H1 (cell line): ENCODE results near the gene ZBTB7B. TPM values are rescaled to one million over a fixed set of nuclear protein-coding genes. Genes with fewer than 3 reads are reported as not detected.

ENCODE experiments used
- CTCF ChIA-PET: fragments of 300-600 bp; sonication (Branson Sonifier 250); formaldehyde crosslinking; loops from one replicate; lab custom pipeline; 2021; ENCODE audit not compliant: partially characterized antibody; lab: Charles Lee
- POLR2A ChIA-PET: fragments of 300-600 bp; sonication (Branson Sonifier 250); formaldehyde crosslinking; loops from one replicate; lab custom pipeline; 2021; ENCODE audit warnings: inconsistent platforms; ENCODE audit not compliant: partially characterized antibody; lab: Charles Lee
- DNase-seq, 2 experiments: peaks; one replicate each; pipeline versions ENCODE4 v3.0.0 to v3.0.0-alpha.2; 2010 to 2022; ENCODE audit warnings: low spot score in 2 of 2, low read depth in 1 of 2, mixed read lengths in 1 of 2
- FAIRE-seq: peaks from 2 replicates; lab custom pipeline; 2011; peaks lifted over from hg19 to GRCh38; lab: Jason Lieb, UNC
- H2AFZ ChIP-seq: 2 replicates; pipeline ENCODE4 v1.8.1; 2012; ENCODE audit warnings: low read length, inconsistent platforms
- H2AK5ac ChIP-seq: 2 replicates; pipeline ENCODE4 v1.6.1; 2013; ENCODE audit warnings: low read depth, low read length
- H2BK120ac ChIP-seq: replicated peaks from 2 replicates; pipeline ENCODE3; 2013; ENCODE audit warnings: low read depth, low read length, inconsistent platforms
- H2BK12ac ChIP-seq: 2 replicates; pipeline ENCODE4 v1.6.1; 2013; ENCODE audit warnings: low read depth, low read length
- H2BK15ac ChIP-seq: 2 replicates; pipeline ENCODE4 v1.6.1; 2013; ENCODE audit warnings: low read length
- H2BK20ac ChIP-seq: 2 replicates; pipeline ENCODE4 v1.6.1; 2013; ENCODE audit warnings: low read length
- H2BK5ac ChIP-seq: 2 replicates; pipeline ENCODE4 v1.6.1; 2013; ENCODE audit warnings: low read depth, low read length
- H3K14ac ChIP-seq: 2 replicates; pipeline ENCODE4 v1.6.1; 2013; ENCODE audit warnings: inconsistent platforms; ENCODE audit not compliant: insufficient read length
- H3K18ac ChIP-seq: 2 replicates; pipeline ENCODE4 v1.6.1; 2013; ENCODE audit warnings: low read length; ENCODE audit errors: extremely low read depth
- H3K23ac ChIP-seq: 2 replicates; pipeline ENCODE4 v1.6.1; 2013; ENCODE audit warnings: inconsistent platforms; ENCODE audit not compliant: insufficient read length
- H3K23me2 ChIP-seq: 2 replicates; pipeline ENCODE4 v1.6.1; 2013; ENCODE audit warnings: low read depth, low read length
- H3K27ac ChIP-seq: 2 replicates; pipeline ENCODE4 v1.6.1; 2011; ENCODE audit warnings: low read depth, low read length, inconsistent platforms
- H3K27me3 ChIP-seq, 4 experiments: replicated peaks in 1 of 4; 1 replicate in 1 of 4; 2 replicates in 3 of 4; pipeline versions ENCODE4 v1.6.1 to v1.8.1; 2011 to 2013; ENCODE audit warnings: low read length in 3 of 4, mild to moderate bottlenecking in 3 of 4, inconsistent platforms in 2 of 4, mixed read lengths in 2 of 4, moderate library complexity in 1 of 4; ENCODE audit not compliant: control insufficient read depth in 3 of 4, insufficient read depth in 3 of 4; ENCODE audit errors: extremely low read depth in 1 of 4
- H3K36me3 ChIP-seq, 4 experiments: 2 replicates each; pipeline versions ENCODE4 v1.6.1 to v1.8.1; 2011 to 2013; ENCODE audit warnings: mild to moderate bottlenecking in 4 of 4, low read length in 3 of 4, moderate library complexity in 2 of 4, control low read depth in 1 of 4, inconsistent platforms in 1 of 4; ENCODE audit not compliant: insufficient read depth in 4 of 4, control insufficient read depth in 2 of 4
- H3K4ac ChIP-seq: replicated peaks from 2 replicates; pipeline ENCODE3; 2013; ENCODE audit warnings: low read length, low read depth, mixed read lengths, inconsistent platforms; ENCODE audit not compliant: insufficient read length
- H3K4me1 ChIP-seq, 4 experiments: replicated peaks in 1 of 4; 1 replicate in 1 of 4; 2 replicates in 3 of 4; pipeline versions ENCODE4 v1.6.1 to v1.8.1; 2011 to 2013; ENCODE audit warnings: low read length in 3 of 4, inconsistent platforms in 2 of 4, mixed read lengths in 1 of 4; ENCODE audit not compliant: insufficient read depth in 4 of 4, control insufficient read depth in 3 of 4
- H3K4me2 ChIP-seq, 2 experiments: 2 replicates each; pipeline versions ENCODE4 v1.6.1 to v1.8.1; 2011 to 2013; ENCODE audit warnings: low read depth in 2 of 2, low read length in 2 of 2, control low read depth in 1 of 2, inconsistent platforms in 1 of 2, mild to moderate bottlenecking in 1 of 2; ENCODE audit not compliant: insufficient read depth in 1 of 2
- H3K4me3 ChIP-seq, 4 experiments: fragments of 200-600, 300-600 bp in 1 of 4; sonication (generic), shearing (Covaris generic), sonication (Bioruptor Twin) in 1 of 4; 2 replicates each; pipeline versions ENCODE4 v1.5.1 to v1.8.1; 2011 to 2016; ENCODE audit warnings: low read length in 4 of 4, low read depth in 3 of 4, control low read depth in 2 of 4, inconsistent platforms in 2 of 4, mild to moderate bottlenecking in 2 of 4, mixed read lengths in 1 of 4, moderate library complexity in 1 of 4; ENCODE audit not compliant: insufficient read depth in 2 of 4; ENCODE audit errors: extremely low read depth in 1 of 4
- H3K56ac ChIP-seq: replicated peaks from 2 replicates; pipeline ENCODE3; 2013; ENCODE audit warnings: low read depth, mild to moderate bottlenecking, mixed read lengths, low read length, inconsistent platforms; ENCODE audit not compliant: insufficient read length
- H3K79me1 ChIP-seq: 2 replicates; pipeline ENCODE4 v1.6.1; 2013; ENCODE audit warnings: low read depth, low read length, control low read depth
- H3K79me2 ChIP-seq, 2 experiments: 2 replicates each; pipeline versions ENCODE4 v1.6.1 to v1.8.1; 2012 to 2013; ENCODE audit warnings: low read length in 2 of 2, mild to moderate bottlenecking in 2 of 2, inconsistent platforms in 1 of 2; ENCODE audit not compliant: insufficient read depth in 2 of 2, control insufficient read depth in 1 of 2
- H3K9ac ChIP-seq, 4 experiments: replicated peaks in 1 of 4; 1 replicate in 1 of 4; 2 replicates in 3 of 4; pipeline versions ENCODE4 v1.6.1 to v1.8.1; 2011 to 2013; ENCODE audit warnings: low read depth in 3 of 4, low read length in 3 of 4, control low read depth in 2 of 4, mild to moderate bottlenecking in 2 of 4, moderate library complexity in 2 of 4, inconsistent platforms in 1 of 4; ENCODE audit errors: extremely low read depth in 1 of 4
- H3K9me3 ChIP-seq, 2 experiments: 2 replicates each; pipeline versions ENCODE4 v1.6.1 to v1.8.1; 2012 to 2013; ENCODE audit warnings: mild to moderate bottlenecking in 2 of 2, moderate library complexity in 2 of 2, control low read depth in 1 of 2, inconsistent platforms in 1 of 2, low read depth in 1 of 2, low read length in 1 of 2, mixed read lengths in 1 of 2; ENCODE audit not compliant: insufficient read depth in 2 of 2
- H4K20me1 ChIP-seq, 2 experiments: replicated peaks in 1 of 2; 2 replicates each; pipeline versions ENCODE3 to v1.8.1; 2011 to 2013; ENCODE audit warnings: inconsistent platforms in 2 of 2, low read length in 2 of 2, mild to moderate bottlenecking in 1 of 2; ENCODE audit not compliant: insufficient read depth in 2 of 2, control insufficient read depth in 1 of 2
- H4K5ac ChIP-seq: 2 replicates; pipeline ENCODE4 v1.6.1; 2013; ENCODE audit warnings: low read length, low read depth, mixed read lengths, inconsistent platforms; ENCODE audit not compliant: insufficient read length
- H4K8ac ChIP-seq: 2 replicates; pipeline ENCODE4 v1.8.0; 2013; ENCODE audit warnings: mild to moderate bottlenecking, moderate library complexity, low read length, inconsistent platforms; ENCODE audit not compliant: insufficient read depth; ENCODE audit errors: extremely low read depth
- H4K91ac ChIP-seq: replicated peaks from 2 replicates; pipeline ENCODE3; 2013; ENCODE audit warnings: low read length, mixed read lengths, inconsistent platforms; ENCODE audit not compliant: insufficient read length
- POU5F1 ChIP-seq: IDR thresholded peaks from 2 replicates; pipeline ENCODE4 v1.6.1; 2011; ENCODE audit warnings: low read depth, mild to moderate bottlenecking, low read length, moderate library complexity
- RXRA ChIP-seq: IDR thresholded peaks from 2 replicates; pipeline ENCODE4 v1.6.1; 2011; ENCODE audit warnings: low read depth, mild to moderate bottlenecking, low read length, moderate library complexity; ENCODE audit not compliant: insufficient read depth
- SAP30 ChIP-seq: fragments of 300-600 bp; sonication (generic); IDR thresholded peaks from 2 replicates; pipeline ENCODE4 v1.7.1; 2012; ENCODE audit warnings: low read length, moderate library complexity, mild to moderate bottlenecking, inconsistent platforms; ENCODE audit not compliant: insufficient read depth, insufficient replicate concordance
- SIN3A ChIP-seq, 2 experiments: IDR thresholded peaks in 1 of 2; conservative IDR thresholded peaks in 1 of 2; 2 replicates each; pipeline ENCODE4 v1.6.1; 2011 to 2012; ENCODE audit warnings: low read length in 2 of 2, improper control_type of control experiment in 1 of 2, low read depth in 1 of 2, mild to moderate bottlenecking in 1 of 2
- SP2 ChIP-seq: IDR thresholded peaks from 2 replicates; pipeline ENCODE4 v1.6.1; 2012; ENCODE audit warnings: mild to moderate bottlenecking, low read length, inconsistent platforms
- SUZ12 ChIP-seq: fragments of 200-600 bp; sonication (generic); IDR thresholded peaks from 2 replicates; pipeline ENCODE4 v1.6.1; 2012; ENCODE audit warnings: mild to moderate bottlenecking, inconsistent platforms, low read length, moderate library complexity, mixed read lengths
- ZNF274 ChIP-seq: IDR thresholded peaks from 2 replicates; pipeline ENCODE4 v1.7.0; 2012; ENCODE audit warnings: low read length, borderline replicate concordance; ENCODE audit errors: extremely low read depth
- WGBS, 2 experiments: shearing (Covaris generic) in 1 of 2; methylation state at CpG; one replicate each; pipeline versions ENCODE4 v1.1.6 to v1.1.7; 2013 to 2015; ENCODE audit warnings: low lambda C conversion rate in 2 of 2, mixed read lengths in 2 of 2, inconsistent platforms in 1 of 2, low coverage in 1 of 2, missing lambda C conversion rate in 1 of 2; ENCODE audit not compliant: insufficient replicate concordance in 2 of 2, insufficient coverage in 1 of 2, insufficient read length in 1 of 2; ENCODE audit errors: extremely low coverage in 1 of 2, missing lambda C conversion rate in 1 of 2; 5-methylcytosine and 5-hydroxymethylcytosine counted together
- polyA plus RNA-seq, 7 experiments: library from polyadenylated mRNA; depleted of rRNA in 3 of 7; stranded (reverse) in 5 of 7; unstranded in 2 of 7; fragments of >200 nt in 5 of 7; fragments of 200-250 nt in 2 of 7; gene quantifications; 1 replicate in 5 of 7; 2 replicates in 1 of 7; 4 replicates in 1 of 7; pipeline versions ENCODE4 v1.2.1 to v1.2.3, GENCODE V29; 2011 to 2013; ENCODE audit warnings: missing spikeins in 2 of 7, mixed read lengths in 2 of 7
- total RNA-seq: library from RNA; stranded (reverse); fragmentation: NEBNext Ultra II Directional; extraction: Animal tissue kit (Norgen Biotek cat#: 25700); gene quantifications from 2 replicates; pipeline ENCODE4 v1.2.1, GENCODE V29; 2021
- TF ChIP-seq, protein P1 (sequence below): IDR thresholded peaks from 2 replicates; pipeline ENCODE4 v1.6.1; 2012; ENCODE audit warnings: inconsistent platforms

ZBTB7B gene
- total and polyA plus RNA-seq, 2 of the 8 experiments (the other 6 are each of a cell fraction or from before 2014, with no cell fraction given), result 24.5 to 36.9 TPM

DNA sequence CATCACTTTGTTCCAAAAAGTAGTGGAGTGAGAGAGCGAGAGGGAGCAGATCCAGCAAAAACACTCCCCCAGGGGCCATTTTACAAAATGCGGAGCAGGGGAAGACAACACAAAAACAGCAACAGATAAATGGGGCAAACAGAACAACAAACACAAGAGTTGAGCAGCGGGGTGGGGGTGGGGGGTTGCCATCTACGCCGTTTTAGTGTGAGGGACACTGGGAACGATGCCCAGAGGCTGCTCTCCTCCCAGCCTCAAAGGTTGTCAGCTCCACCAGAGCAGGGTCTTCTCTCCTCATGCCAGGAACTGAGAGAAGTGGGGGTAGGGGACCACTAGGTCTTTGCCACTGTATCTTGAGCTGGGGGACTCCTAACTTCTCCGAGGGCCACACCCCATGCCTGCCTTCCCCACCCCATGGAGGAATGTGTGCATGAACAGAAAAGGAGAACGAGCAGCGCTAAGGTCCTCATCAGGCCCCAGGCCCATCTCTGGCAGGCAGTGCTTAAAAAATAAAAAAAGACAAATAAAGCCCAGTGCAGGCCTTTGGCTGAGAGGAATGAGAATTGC, 45.4 kb upstream of the ZBTB7B start:
- no peak overlapping the region for H2AFZ ChIP-seq
- no peak overlapping the region for H3K14ac ChIP-seq
- CTCF ChIA-PET, result interaction anchor here (1.4 to 9.8 kb wide), 10 partner anchors 13 to 397 kb away, joined by 4 to 132 read pairs (median 8); partner anchors contain the start of genes LENEP and SHC1
- peaks cover 1 to 10% of the 10 kb centered on the region in 2 experiments for H4K20me1 ChIP-seq
- H3K56ac ChIP-seq, result no peak overlapping the region
- H3K4ac ChIP-seq, result no peak overlapping the region
- no peak for FAIRE-seq
- H2BK120ac ChIP-seq, result no peak overlapping the region
- POLR2A ChIA-PET, result interaction anchor here (0.7 to 18.6 kb wide), 7 partner anchors 12 to 95 kb away, joined by 3 to 662 read pairs (median 7); partner anchors contain the start of genes ADAM15, CKS1B, FLAD1 and LENEP
- H3K9me3 ChIP-seq, result no peaks in the 10 kb centered on the region
- H3K23me2 ChIP-seq, result peaks cover 5% of the 10 kb centered on the region
- H3K9ac ChIP-seq, result no peak overlapping the region
- no peak overlapping the region for H3K18ac ChIP-seq
- H2BK20ac ChIP-seq, result no peak overlapping the region
- peaks cover 3 to 5% (median 4%) of the 10 kb centered on the region in 4 experiments; a peak in 5 of 8 replicates for H3K36me3 ChIP-seq
- WGBS, 2 experiments, result 70% methylated on average over 9 of the region's 9 CpGs; no CpG with 5 or more reads in 1 of the 2 experiments
- no peak overlapping the region for H3K23ac ChIP-seq
- H2BK15ac ChIP-seq, result no peak overlapping the region
- 0 out of 2 replicates have a peak overlapping the region, but pooled peaks have one; percentile 9 for H3K27ac ChIP-seq
- no peak for TF ChIP-seq SUZ12
- TF ChIP-seq SIN3A (conservative IDR thresholded peaks at IDR 0.05 in 1 of 2, IDR thresholded peaks at IDR 0.05 in 1 of 2; ENCODE audit: low read depth in 1 of 2, low read length in 2 of 2), result no peak
- TF ChIP-seq SP2, result no peak
- TF ChIP-seq SAP30, result no peak
- no peak for TF ChIP-seq POU5F1
- no peak for TF ChIP-seq RXRA
- TF ChIP-seq, protein P1, sequence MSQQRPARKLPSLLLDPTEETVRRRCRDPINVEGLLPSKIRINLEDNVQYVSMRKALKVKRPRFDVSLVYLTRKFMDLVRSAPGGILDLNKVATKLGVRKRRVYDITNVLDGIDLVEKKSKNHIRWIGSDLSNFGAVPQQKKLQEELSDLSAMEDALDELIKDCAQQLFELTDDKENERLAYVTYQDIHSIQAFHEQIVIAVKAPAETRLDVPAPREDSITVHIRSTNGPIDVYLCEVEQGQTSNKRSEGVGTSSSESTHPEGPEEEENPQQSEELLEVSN, result no peak
- no peak for TF ChIP-seq ZNF274
- TF ChIP-seq, all 59 proteins: peak for 0
- Histone ChIP-seq H4K91ac (no peak overlapping the region), H2BK5ac (no peak overlapping the region), H3K79me2 (peaks cover 0 to 17% of the 10 kb centered on the region in 2 experiments), H3K27me3 (no peaks in the 10 kb centered on the region; a peak in 2 of 7 replicates), H2BK12ac (no peak overlapping the region; the same call in 1 of the 2 replicates), H2AK5ac (no peak overlapping the region), H4K5ac (no peak overlapping the region), H3K4me3 (peak overlapping the region in 1 of 4 experiments; percentile 77; a peak in 4 of 8 replicates), H4K8ac (no peak overlapping the region), H3K4me2 (peak overlapping the region; percentile 92 to 93), H3K4me1 (peaks cover 4 to 28% (median 9%) of the 10 kb centered on the region in 4 experiments), H3K79me1 (peaks cover 10% of the 10 kb centered on the region)
- DNase-seq, result no peak
